Endothelial cell of umbilical vein (primary cell): ENCODE measurements around the gene PRDM16. TPM values are rescaled to one million over a fixed set of nuclear protein-coding genes. Genes with fewer than 3 reads are reported as not detected.

ENCODE experiments used
- BruUV-seq: library from RNA; stranded (reverse); fragments of 400-500 nt; replicated peaks from 2 replicates; lab custom pipeline; 2021; lab: Mats Ljungman, UMichigan
- CTCF ChIA-PET: fragments of 300-600, 350-600 bp; sonication (Branson Sonifier 250); formaldehyde crosslinking; loops from one replicate; lab custom pipeline; 2021; ENCODE audit warnings: antibody characterized with exemption, inconsistent platforms; lab: Charles Lee
- POLR2A ChIA-PET: fragments of 300-600, 350-600 bp; sonication (Branson Sonifier 250); formaldehyde crosslinking; loops from one replicate; lab custom pipeline; 2021; ENCODE audit warnings: antibody characterized with exemption, inconsistent platforms; lab: Charles Lee
- DNase-seq: peaks from one replicate; pipeline ENCODE4 v3.0.0-alpha.2; 2011; ENCODE audit warnings: low read depth, low spot score
- FAIRE-seq: peaks from 2 replicates; lab custom pipeline; 2011; peaks lifted over from hg19 to GRCh38; lab: Jason Lieb, UNC
- H2AFZ ChIP-seq: 2 replicates; pipeline ENCODE4 v1.6.0; 2012; ENCODE audit warnings: low read depth, low read length, control low read depth, inconsistent platforms
- H3K27ac ChIP-seq: 2 replicates; pipeline ENCODE4 v1.5.1; 2011; ENCODE audit warnings: low read depth, mild to moderate bottlenecking, control low read depth, low read length, moderate library complexity; ENCODE audit not compliant: insufficient read depth
- H3K27me3 ChIP-seq, 2 experiments: 2 replicates each; pipeline versions ENCODE4 v1.6.0 to v1.6.1; 2011; ENCODE audit warnings: low read length in 2 of 2, mixed read lengths in 1 of 2; ENCODE audit not compliant: control insufficient read depth in 2 of 2, insufficient read depth in 2 of 2
- H3K36me3 ChIP-seq, 2 experiments: 2 replicates in 1 of 2; 3 replicates in 1 of 2; pipeline ENCODE4 v1.5.1; 2011; ENCODE audit warnings: low read length in 2 of 2, mild to moderate bottlenecking in 1 of 2, moderate library complexity in 1 of 2; ENCODE audit not compliant: control insufficient read depth in 2 of 2, insufficient read depth in 2 of 2; ENCODE audit errors: extremely low read depth in 1 of 2
- H3K4me1 ChIP-seq: 3 replicates; pipeline ENCODE4 v1.5.1; 2011; ENCODE audit warnings: mild to moderate bottlenecking, low read length; ENCODE audit not compliant: control insufficient read depth, insufficient read depth; ENCODE audit errors: extremely low read depth
- H3K4me2 ChIP-seq: 2 replicates; pipeline ENCODE4 v1.6.1; 2011; ENCODE audit warnings: low read length, control low read depth, mixed read lengths; ENCODE audit not compliant: insufficient read depth
- H3K4me3 ChIP-seq, 3 experiments: fragments of 200-600 bp in 1 of 3; sonication (generic), shearing (Covaris generic) in 1 of 3; replicated peaks in 1 of 3; 2 replicates each; pipeline ENCODE4 v1.5.1; 2011 to 2016; ENCODE audit warnings: control low read depth in 3 of 3, low read length in 3 of 3, mild to moderate bottlenecking in 2 of 3, inconsistent platforms in 1 of 3, low read depth in 1 of 3, moderate library complexity in 1 of 3; ENCODE audit not compliant: insufficient read depth in 1 of 3
- H3K79me2 ChIP-seq: 2 replicates; pipeline ENCODE4 v1.6.0; 2012; ENCODE audit warnings: low read length, inconsistent platforms; ENCODE audit not compliant: control insufficient read depth, insufficient read depth
- H3K9ac ChIP-seq: replicated peaks from 2 replicates; pipeline ENCODE3; 2011; ENCODE audit warnings: low read length, control low read depth; ENCODE audit not compliant: insufficient read depth; ENCODE audit errors: extremely low read depth
- H3K9me1 ChIP-seq: replicated peaks from 3 replicates; pipeline ENCODE4 v1.6.0; 2011; ENCODE audit warnings: mild to moderate bottlenecking, low read length; ENCODE audit not compliant: control insufficient read depth, insufficient read depth; ENCODE audit errors: extremely low read depth
- H3K9me3 ChIP-seq: replicated peaks from 2 replicates; pipeline ENCODE4 v1.5.1; 2012; ENCODE audit warnings: low read length, inconsistent platforms; ENCODE audit not compliant: control insufficient read depth, insufficient read depth
- H4K20me1 ChIP-seq: replicated peaks from 2 replicates; pipeline ENCODE3; 2011; ENCODE audit warnings: mild to moderate bottlenecking, low read length; ENCODE audit not compliant: control insufficient read depth, insufficient read depth; ENCODE audit errors: extremely low read depth
- CTCF ChIP-seq, 2 donors: IDR thresholded peaks; 1 replicate in 1 of 2; 2 replicates in 1 of 2; pipeline ENCODE4 v1.5.1; 2011; ENCODE audit warnings: low read length in 2 of 2, mild to moderate bottlenecking in 2 of 2, moderate library complexity in 2 of 2, control low read depth in 1 of 2, inconsistent platforms in 1 of 2, low read depth in 1 of 2; ENCODE audit not compliant: insufficient read depth in 1 of 2; ENCODE audit errors: extremely low read depth in 1 of 2
- EZH2 ChIP-seq: IDR thresholded peaks from 2 replicates; pipeline ENCODE4 v1.6.1; 2012; ENCODE audit warnings: borderline replicate concordance, low read depth, mild to moderate bottlenecking, moderate library complexity, low read length, inconsistent platforms; ENCODE audit not compliant: severe bottlenecking
- FOS ChIP-seq: IDR thresholded peaks from 2 replicates; pipeline ENCODE4 v1.6.1; 2011; ENCODE audit warnings: mild to moderate bottlenecking, low read length, moderate library complexity, borderline replicate concordance; ENCODE audit not compliant: insufficient read depth
- GATA2 ChIP-seq: IDR thresholded peaks from 2 replicates; pipeline ENCODE4 v1.7.0; 2011; ENCODE audit warnings: low read depth, mild to moderate bottlenecking, moderate library complexity, mixed read lengths, low read length; ENCODE audit not compliant: insufficient read length, insufficient read depth
- JUN ChIP-seq: IDR thresholded peaks from 2 replicates; pipeline ENCODE4 v1.6.1; 2011; ENCODE audit warnings: borderline replicate concordance, low read depth; ENCODE audit not compliant: insufficient read length, insufficient read depth
- MAX ChIP-seq: IDR thresholded peaks from 2 replicates; pipeline ENCODE4 v1.6.1; 2011; ENCODE audit not compliant: insufficient read depth, insufficient read length
- MYC ChIP-seq: IDR thresholded peaks from one replicate; pipeline ENCODE4 v1.6.1; 2011; ENCODE audit warnings: mild to moderate bottlenecking, low read depth, low read length
- POLR2A ChIP-seq: IDR thresholded peaks from 2 replicates; pipeline ENCODE4 v1.6.1; 2012; ENCODE audit warnings: low read depth, mild to moderate bottlenecking, control low read depth, low read length
- POLR2AphosphoS5 ChIP-seq: IDR thresholded peaks from 2 replicates; pipeline ENCODE4 v1.6.1; 2012; ENCODE audit warnings: low read depth, mild to moderate bottlenecking, control low read depth, low read length, moderate library complexity; ENCODE audit not compliant: insufficient read depth
- dilution Hi-C: fragments of 300-500 bp; cut with MboI; formaldehyde crosslinking; loops from one replicate; pipeline ENCODE4 v1.15.0; 2019; ENCODE audit warnings: low sequenced_read_pairs; ENCODE audit not compliant: extremely low pct_ligation_motif_present
- intact Hi-C: fragments of 100-400 bp; cut with micrococcal nuclease; formaldehyde crosslinking; loops from one replicate; pipeline ENCODE4 v1.10.0; 2022
- polyA plus RNA-seq, 4 experiments: library from polyadenylated mRNA; depleted of rRNA in 3 of 4; stranded (reverse) in 3 of 4; unstranded in 1 of 4; fragments of >200 nt; gene quantifications; 2 replicates each; pipeline versions ENCODE4 v1.2.1 to v1.2.3, GENCODE V29; 2011 to 2012; ENCODE audit warnings: missing spikeins in 1 of 4
- total RNA-seq: library from RNA; stranded (reverse); gene quantifications from 2 replicates; pipeline ENCODE4 v1.2.3, GENCODE V29; 2021

PRDM16 gene
- total and polyA plus RNA-seq, 2 donors (not counting 3 experiments of a cell fraction or from before 2014, with no cell fraction given), result not detected

- TF ChIP-seq FOS (no peak), EZH2 (no peak), GATA2 (no peak), MYC (no peak), POLR2A (no peak), MAX (no peak)
- Histone ChIP-seq H3K36me3 (no peaks in the 10 kb centered on the region), H3K27me3 (no peaks in the 10 kb centered on the region), H2AFZ (no peak overlapping the region), H3K9me1 (no peaks in the 10 kb centered on the region), H3K4me3 (no peak overlapping the region), H3K4me2 (no peak overlapping the region), H3K27ac (no peak overlapping the region), H3K4me1 (no peaks in the 10 kb centered on the region), H3K79me2 (no peaks in the 10 kb centered on the region), H4K20me1 (no peaks in the 10 kb centered on the region), H3K9me3 (peaks cover 4% of the 10 kb centered on the region), H3K9ac (no peak overlapping the region)
- POLR2A ChIA-PET, result no interaction called here
- FAIRE-seq (no peak), DNase-seq (no peak)
- intact Hi-C loops, result no loop called here
- CTCF ChIA-PET, result no interaction called here
- no TSS peak for BruUV-seq
- dilution Hi-C loops, result no loop called here
Measured at GRCh38 chr1:3332662-3333061, 263.7 kb downstream of the PRDM16 start.

GRCh38 chr1:3333903-3334302 is 264.9 kb downstream of the PRDM16 start:
- Histone ChIP-seq H3K9me1 (no peaks in the 10 kb centered on the region), H3K36me3 (no peaks in the 10 kb centered on the region), H3K4me1 (no peaks in the 10 kb centered on the region), H3K9ac (no peak overlapping the region), H3K27me3 (no peaks in the 10 kb centered on the region), H3K4me2 (no peak overlapping the region), H3K27ac (no peak overlapping the region), H2AFZ (no peak overlapping the region), H4K20me1 (no peaks in the 10 kb centered on the region), H3K4me3 (no peak overlapping the region), H3K79me2 (no peaks in the 10 kb centered on the region), H3K9me3 (peaks cover 4% of the 10 kb centered on the region)
- TF ChIP-seq POLR2AphosphoS5, result no peak
- TF ChIP-seq GATA2, result no peak
- no peak for TF ChIP-seq JUN
- TF ChIP-seq FOS, result no peak
- no peak for TF ChIP-seq EZH2
- no peak for TF ChIP-seq CTCF (IDR thresholded peaks at IDR 0.05; ENCODE audit: extremely low read depth in 1 of 2, insufficient read depth in 1 of 2, low read depth in 1 of 2, low read length in 2 of 2)
- no peak for TF ChIP-seq MAX
- no peak for TF ChIP-seq POLR2A
- TF ChIP-seq MYC, result no peak
- dilution Hi-C loops (no loop called here), intact Hi-C loops (no loop called here)
- ChIA-PET POLR2A (no interaction called here), CTCF (no interaction called here)
- DNase-seq (no peak), FAIRE-seq (no peak)
- BruUV-seq, result no TSS peak
